ENCODE measurements around the gene DCUN1D2.
"Not testable (repeated sequence)": the region's sequence is repeated elsewhere in the genome, so short reads cannot be mapped to it uniquely, and the experiment has no call there.

The DCUN1D2 gene

DNA sequence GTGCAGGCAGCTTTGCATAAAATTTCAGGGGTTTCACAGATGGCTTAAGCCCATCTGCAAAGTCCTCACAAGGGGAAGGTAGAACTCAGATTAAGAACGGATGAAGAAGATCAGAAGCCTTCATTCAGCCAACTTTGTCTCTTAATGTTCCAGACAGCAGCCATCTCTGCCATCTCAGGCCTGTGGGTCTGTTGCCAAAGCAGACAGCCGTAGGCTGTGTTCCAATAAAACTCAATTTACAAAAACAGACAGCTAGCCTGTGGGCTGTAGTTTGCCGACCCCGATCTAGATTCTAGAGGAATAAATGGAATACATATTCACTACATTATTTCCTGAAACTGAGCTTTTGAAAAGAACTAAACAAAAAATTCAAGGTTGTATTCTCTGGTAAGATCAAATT is 3.8 kb downstream of the DCUN1D2 start:
- DNase-seq (ENCODE audit: low spot score in 2 of 2) (peak in 1 of 2 donors; percentile 12), ATAC-seq (no peak)
- no peak overlapping the region for H3K27ac Mint-ChIP-seq
- H3K9me3 Mint-ChIP-seq, result no peaks in the 10 kb centered on the region
- H3K4me3 Mint-ChIP-seq, result no peak overlapping the region
- H3K4me1 Mint-ChIP-seq, result peaks cover 50% of the 10 kb centered on the region
- H3K36me3 Mint-ChIP-seq, result peaks cover 10% of the 10 kb centered on the region

DNA sequence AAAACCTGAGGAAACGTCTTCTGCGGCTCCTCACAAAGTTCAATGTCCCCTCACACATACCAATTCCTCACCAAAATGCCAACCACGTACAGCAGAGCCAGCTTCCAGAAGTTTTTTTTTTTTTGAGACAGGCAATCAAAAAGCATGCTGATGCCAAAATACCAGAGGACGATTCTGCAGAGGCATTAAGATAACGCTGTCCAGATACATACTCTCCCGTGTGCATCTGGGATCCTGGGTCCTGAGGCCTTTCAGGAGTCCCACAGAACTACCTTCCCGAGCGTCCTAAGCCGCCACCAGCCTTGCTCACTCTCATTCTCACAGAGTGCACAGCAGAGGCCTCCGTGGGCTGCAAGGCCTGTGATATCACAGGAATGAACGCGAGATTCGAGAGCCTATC is 5.0 kb downstream of the DCUN1D2 start:
- Mint-ChIP-seq H3K4me1 (peaks cover 50% of the 10 kb centered on the region), H3K36me3 (peaks cover 7% of the 10 kb centered on the region), H3K9me3 (no peaks in the 10 kb centered on the region), H3K27ac (no peak overlapping the region), H3K4me3 (no peak overlapping the region)
- ATAC-seq (no peak), DNase-seq (ENCODE audit: low spot score in 2 of 2) (no peak)

DNA sequence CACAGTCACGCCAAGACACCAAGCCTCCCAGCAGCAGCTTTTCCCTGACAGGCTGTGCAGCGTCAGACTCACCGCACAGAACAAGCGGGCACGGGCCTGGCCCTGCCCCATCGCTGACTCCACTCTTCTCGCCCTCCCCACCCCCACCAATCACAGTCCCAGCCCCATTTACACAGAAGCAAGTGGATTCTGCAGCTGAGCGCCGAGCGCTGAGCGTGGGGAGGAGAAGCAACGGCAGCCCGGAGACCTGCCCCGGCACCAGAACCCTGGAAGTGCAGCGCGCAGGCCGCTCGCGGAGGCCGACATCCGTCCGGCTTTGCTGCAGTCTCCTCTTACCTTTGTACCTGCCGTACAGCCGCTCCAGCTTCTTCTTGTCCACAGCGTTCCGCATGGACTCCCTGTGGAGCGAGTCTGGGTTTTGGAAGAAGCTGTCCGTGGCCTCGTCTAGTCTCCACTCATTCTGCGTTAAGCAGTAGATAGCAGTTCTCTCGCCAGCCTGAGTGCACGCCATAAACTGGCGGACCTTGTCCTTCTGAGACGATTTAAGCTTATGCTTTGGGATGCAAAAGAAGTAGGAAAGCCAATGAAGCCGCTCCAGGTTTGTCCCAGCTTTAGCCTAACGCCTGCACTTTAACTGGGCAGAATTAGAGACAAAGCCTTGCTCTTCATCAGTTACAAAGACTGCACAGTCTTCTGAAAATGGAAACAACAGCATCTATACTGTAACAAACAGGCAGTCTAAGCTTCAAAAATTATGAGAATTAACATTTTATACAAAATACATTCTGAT is 6.8 kb downstream of the DCUN1D2 start:
- ATAC-seq, result no peak
- Mint-ChIP-seq H3K36me3 (peaks cover 17% of the 10 kb centered on the region), H3K9me3 (no peaks in the 10 kb centered on the region)

DNA sequence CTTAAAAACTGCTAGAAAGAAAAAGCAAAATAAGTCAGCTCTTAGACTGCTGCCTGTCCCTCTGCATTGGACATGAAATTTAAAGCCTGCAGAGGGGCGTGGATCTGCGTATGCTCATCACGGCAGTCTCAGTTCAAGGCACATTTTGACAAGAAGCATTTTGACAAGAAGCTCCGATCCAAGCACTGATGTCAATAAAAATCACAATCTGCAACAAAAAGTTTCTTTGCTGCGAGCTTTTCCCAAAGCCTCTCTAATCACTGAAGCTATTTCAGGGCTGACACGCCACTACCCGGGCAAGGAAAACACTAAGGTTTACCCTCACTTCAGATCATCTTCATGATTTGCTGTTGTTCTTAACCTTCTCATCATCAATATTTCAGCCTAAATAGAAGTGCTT is 7.4 kb downstream of the DCUN1D2 start:
- Mint-ChIP-seq H3K4me3 (no peak overlapping the region), H3K36me3 (peaks cover 24% of the 10 kb centered on the region), H3K4me1 (peaks cover 29% of the 10 kb centered on the region), H3K27ac (no peak overlapping the region), H3K9me3 (no peaks in the 10 kb centered on the region)
- DNase-seq (ENCODE audit: low spot score in 2 of 2) (no peak), ATAC-seq (no peak)

More for the DNA sequence above, 6.8 kb downstream of the DCUN1D2 start:
- H3K4me3 Mint-ChIP-seq, result no peak overlapping the region
- DNase-seq (ENCODE audit: low spot score in 2 of 2), result no peak
- peaks cover 35% of the 10 kb centered on the region for H3K4me1 Mint-ChIP-seq
- no peak overlapping the region for H3K27ac Mint-ChIP-seq

DNA sequence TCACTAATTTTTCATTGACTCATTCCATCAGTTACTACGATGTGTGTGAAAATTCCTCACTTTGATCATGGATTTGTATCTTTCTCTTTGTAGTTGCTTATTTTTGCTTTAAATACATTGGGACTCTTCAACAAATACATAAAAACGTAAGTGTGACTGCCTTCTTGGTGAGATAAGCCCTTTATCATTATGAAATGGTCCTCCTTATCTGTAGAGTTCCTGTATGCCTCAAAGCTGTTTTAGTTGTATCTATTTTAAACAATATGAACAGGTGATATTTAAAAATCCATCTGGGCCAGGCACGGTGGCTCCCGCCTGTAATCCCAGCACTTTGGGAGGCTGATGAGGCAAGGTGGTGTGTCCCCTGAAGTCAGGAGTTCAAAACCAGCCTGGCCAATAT is 11.3 kb downstream of the DCUN1D2 start:
- H3K36me3 Mint-ChIP-seq, result peaks cover 43% of the 10 kb centered on the region

DNA sequence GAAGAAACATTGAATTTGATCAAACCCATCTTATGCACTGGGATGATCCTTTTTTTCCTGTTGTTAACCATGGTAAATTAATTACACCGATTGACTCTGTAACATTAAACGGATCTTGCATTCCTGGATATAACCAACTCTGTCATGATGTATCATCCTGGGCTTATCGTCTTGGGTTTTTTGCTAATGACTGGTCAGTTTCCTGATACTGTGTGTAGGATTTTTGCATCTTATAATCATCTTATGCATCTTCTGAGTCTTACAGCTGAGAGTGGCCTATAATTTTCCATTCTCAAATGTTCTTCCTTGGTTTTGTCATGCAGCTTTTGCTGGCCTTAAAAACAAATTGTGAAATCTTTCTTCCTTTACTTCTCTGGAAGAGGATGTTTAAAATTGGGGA is 12.8 kb downstream of the DCUN1D2 start:
- ATAC-seq (no peak), DNase-seq (ENCODE audit: low spot score in 2 of 2) (no peak)
- Mint-ChIP-seq H3K27ac (no peak overlapping the region), H3K36me3 (peaks cover 57% of the 10 kb centered on the region), H3K9me3 (no peaks in the 10 kb centered on the region), H3K4me3 (no peak overlapping the region), H3K4me1 (peaks cover 4% of the 10 kb centered on the region)

More for the DNA sequence above, 11.3 kb downstream of the DCUN1D2 start:
- no peak for DNase-seq (ENCODE audit: low spot score in 2 of 2)
- H3K4me1 Mint-ChIP-seq, result peaks cover 11% of the 10 kb centered on the region
- no peak for ATAC-seq
- H3K27ac Mint-ChIP-seq, result no peak overlapping the region
- H3K9me3 Mint-ChIP-seq, result no peaks in the 10 kb centered on the region
- H3K4me3 Mint-ChIP-seq, result no peak overlapping the region

DNA sequence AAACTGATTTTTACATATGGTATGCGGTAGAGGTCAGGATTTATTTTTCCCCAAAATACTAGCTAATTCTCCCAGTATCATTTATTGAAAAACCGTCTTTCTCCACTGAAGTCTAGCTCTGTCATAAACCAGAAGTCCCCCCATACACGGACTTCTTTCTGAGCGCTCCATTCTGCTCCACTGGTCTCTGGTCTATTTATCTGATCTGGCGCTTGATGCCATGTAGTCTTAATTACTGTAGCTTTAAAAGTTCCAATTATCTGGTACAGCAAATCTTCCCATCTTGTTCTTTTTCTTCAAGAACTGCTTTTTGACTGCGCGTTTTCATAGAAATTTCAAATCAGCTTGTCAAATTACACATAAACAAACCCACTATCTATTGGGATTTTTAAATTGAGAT is 13.7 kb downstream of the DCUN1D2 start:
- Mint-ChIP-seq H3K9me3 (no peaks in the 10 kb centered on the region), H3K36me3 (peaks cover 65% of the 10 kb centered on the region)

DNA sequence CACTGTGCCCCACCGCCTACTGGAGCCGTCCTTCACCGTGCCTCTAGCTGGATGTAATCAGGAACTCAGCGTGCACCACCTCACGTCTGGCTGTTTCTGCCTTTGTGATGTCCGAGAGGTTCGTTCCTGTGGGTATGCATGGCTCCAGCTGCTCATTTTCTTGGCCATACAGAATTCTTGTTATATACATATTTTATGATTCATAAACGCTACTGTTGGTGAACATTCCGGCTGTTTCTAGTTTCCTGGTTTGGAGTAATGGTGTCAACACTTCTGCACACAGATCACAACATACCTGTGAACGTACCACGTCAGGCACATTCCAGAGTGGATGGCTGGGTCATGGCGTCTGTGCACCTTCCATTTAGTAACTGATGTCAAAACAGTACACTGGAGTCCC is 14.6 kb downstream of the DCUN1D2 start:
- Mint-ChIP-seq H3K9me3 (no peaks in the 10 kb centered on the region), H3K4me3 (no peak overlapping the region), H3K36me3 (peaks cover 71% of the 10 kb centered on the region), H3K27ac (no peak overlapping the region), H3K4me1 (peaks cover 11% of the 10 kb centered on the region)
- no peak for ATAC-seq
- DNase-seq (ENCODE audit: low spot score in 2 of 2), result no peak

More for the DNA sequence above, 13.7 kb downstream of the DCUN1D2 start:
- ATAC-seq (no peak), DNase-seq (ENCODE audit: low spot score in 2 of 2) (no peak)
- no peak overlapping the region for H3K4me3 Mint-ChIP-seq
- H3K4me1 Mint-ChIP-seq, result peaks cover 4% of the 10 kb centered on the region
- no peak overlapping the region for H3K27ac Mint-ChIP-seq

DNA sequence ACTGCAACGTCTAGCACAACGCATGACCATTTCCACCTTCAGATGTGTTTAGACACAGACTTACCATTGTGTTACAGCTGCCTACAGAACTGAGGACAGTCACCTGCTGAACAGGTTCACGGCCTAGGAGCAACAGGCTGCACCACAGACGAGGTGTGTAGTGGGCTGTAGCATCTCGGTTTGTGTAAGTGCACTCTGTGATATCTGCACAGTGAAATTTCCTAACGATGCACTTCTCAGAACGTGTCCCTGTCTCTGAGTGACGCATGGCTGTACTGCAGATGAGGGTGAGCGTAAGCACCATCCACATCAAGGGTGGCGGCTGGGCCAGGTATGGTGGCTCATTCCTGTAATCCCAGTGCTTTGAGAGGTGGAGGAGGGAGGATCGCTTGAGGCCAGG is 15.2 kb downstream of the DCUN1D2 start:
- Mint-ChIP-seq H3K27ac (no peak overlapping the region), H3K4me3 (no peak overlapping the region), H3K4me1 (peaks cover 11% of the 10 kb centered on the region), H3K9me3 (no peaks in the 10 kb centered on the region), H3K36me3 (peaks cover 69% of the 10 kb centered on the region)
- no peak for ATAC-seq
- DNase-seq (ENCODE audit: low spot score in 2 of 2), result no peak

DNA sequence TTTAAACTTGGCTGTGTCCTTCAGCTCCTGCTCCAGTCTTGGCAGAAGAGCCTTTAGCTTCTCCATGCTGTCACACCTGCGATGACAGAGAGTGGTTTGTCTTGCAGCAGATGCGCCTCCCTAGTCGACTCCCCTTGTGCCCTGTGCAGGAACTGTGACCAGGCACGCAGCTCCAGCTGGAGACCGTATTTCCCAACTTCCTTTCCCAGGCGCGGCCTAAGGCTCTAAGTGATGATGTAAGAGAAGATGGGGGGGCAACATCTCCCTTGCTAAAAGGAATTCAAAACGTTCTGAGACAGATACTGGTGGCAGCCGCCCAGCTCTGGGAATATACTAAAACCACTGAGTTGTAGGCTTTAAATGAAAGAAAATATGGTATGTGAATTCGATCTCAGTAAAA is 16.3 kb downstream of the DCUN1D2 start:
- Mint-ChIP-seq H3K9me3 (no peaks in the 10 kb centered on the region), H3K27ac (no peak overlapping the region), H3K4me3 (no peak overlapping the region), H3K4me1 (peaks cover 11% of the 10 kb centered on the region), H3K36me3 (peaks cover 64% of the 10 kb centered on the region)
- ATAC-seq (no peak), DNase-seq (ENCODE audit: low spot score in 2 of 2) (no peak)

DNA sequence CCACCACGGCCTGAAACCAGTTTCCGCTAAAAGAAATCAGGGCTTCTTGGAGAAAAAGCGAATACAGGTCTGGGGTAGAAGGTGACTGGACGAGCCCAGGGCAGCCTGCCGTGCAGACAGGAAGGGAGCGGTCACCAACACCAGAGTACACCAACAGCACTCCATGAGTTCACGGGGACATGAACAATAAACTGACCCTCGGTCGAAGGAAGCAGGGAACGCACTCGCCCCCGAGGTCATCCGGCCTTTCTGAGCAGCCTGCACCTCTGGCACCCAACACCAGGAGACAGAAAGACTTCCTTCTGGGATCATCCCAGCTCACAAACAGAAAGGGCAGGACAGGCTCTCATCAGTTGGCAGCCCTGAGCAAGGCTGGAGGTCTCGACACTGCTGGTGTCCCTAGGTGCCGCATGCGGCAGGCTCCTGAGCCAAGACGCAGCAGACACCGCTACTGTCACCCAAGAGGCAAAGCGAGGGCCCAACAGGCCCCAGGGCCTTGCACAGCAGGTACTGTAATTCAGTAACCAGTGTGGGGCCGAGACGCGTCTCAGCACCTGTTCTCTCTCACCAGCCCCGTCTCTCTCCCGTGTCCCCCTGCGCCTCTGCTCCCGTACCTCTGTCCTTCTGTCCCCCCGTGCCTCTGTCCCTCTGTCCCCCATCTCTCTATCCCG is 18.0 kb downstream of the DCUN1D2 start:
- peaks cover 55% of the 10 kb centered on the region for H3K36me3 Mint-ChIP-seq

DNA sequence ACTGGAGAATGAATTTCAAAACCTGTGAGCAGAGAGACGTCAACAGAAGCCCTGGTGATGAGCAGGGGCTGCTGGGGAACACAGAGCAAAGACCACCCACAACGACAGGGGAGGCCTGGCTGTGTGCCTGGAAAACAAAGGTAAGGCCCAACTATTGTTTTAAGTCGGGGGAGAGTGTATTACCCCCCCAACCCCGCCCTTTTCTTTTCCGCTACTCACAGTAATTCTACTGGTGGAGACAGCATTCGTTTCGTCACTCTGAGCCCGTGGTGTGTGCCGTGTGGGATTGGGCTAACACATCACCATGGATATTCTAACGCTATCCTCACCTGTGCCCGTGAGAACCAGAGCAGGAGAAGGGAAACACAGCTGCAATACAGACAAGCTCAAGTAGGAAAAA is 18.7 kb downstream of the DCUN1D2 start:
- peaks cover 11% of the 10 kb centered on the region for H3K4me1 Mint-ChIP-seq
- no peak overlapping the region for H3K27ac Mint-ChIP-seq
- peaks cover 60% of the 10 kb centered on the region for H3K36me3 Mint-ChIP-seq
- H3K4me3 Mint-ChIP-seq, result no peak overlapping the region
- DNase-seq (ENCODE audit: low spot score in 2 of 2), result no peak
- no peaks in the 10 kb centered on the region for H3K9me3 Mint-ChIP-seq
- ATAC-seq, result no peak

More for the DNA sequence above, 18.0 kb downstream of the DCUN1D2 start:
- peaks cover 11% of the 10 kb centered on the region for H3K4me1 Mint-ChIP-seq
- no peak for ATAC-seq
- H3K4me3 Mint-ChIP-seq, result no peak overlapping the region
- no peak for DNase-seq (ENCODE audit: low spot score in 2 of 2)
- H3K27ac Mint-ChIP-seq, result peak overlapping the region; percentile 70
- H3K9me3 Mint-ChIP-seq, result no peaks in the 10 kb centered on the region

DNA sequence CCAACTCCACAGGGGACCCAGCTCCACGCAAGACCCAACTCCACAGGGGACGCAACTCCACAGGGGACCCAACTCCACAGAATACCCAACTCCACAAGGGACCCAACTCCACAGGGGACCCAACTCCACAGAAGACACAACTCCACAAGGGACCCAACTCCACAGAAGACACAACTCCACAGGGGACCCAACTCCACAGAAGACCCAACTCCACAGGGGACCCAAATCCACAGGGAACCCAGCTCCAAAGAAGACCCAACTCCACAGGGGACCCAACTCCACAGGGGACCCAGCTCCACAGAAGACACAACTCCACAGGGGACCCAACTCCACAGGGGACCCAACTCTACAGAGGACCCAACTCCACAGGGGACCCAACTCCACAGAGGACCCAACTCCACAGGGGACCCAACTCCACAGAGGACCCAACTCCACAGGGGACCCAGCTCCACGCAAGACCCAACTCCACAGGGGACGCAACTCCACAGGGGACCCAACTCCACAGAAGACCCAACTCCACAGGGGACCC is 19.8 kb downstream of the DCUN1D2 start:
- peaks cover 56% of the 10 kb centered on the region for H3K36me3 Mint-ChIP-seq
- ATAC-seq; H3K4me3 Mint-ChIP-seq; DNase-seq (ENCODE audit: low spot score in 2 of 2); H3K27ac Mint-ChIP-seq; H3K9me3 Mint-ChIP-seq: not testable (repeated sequence)
- H3K4me1 Mint-ChIP-seq, result peaks cover 11% of the 10 kb centered on the region

DNA sequence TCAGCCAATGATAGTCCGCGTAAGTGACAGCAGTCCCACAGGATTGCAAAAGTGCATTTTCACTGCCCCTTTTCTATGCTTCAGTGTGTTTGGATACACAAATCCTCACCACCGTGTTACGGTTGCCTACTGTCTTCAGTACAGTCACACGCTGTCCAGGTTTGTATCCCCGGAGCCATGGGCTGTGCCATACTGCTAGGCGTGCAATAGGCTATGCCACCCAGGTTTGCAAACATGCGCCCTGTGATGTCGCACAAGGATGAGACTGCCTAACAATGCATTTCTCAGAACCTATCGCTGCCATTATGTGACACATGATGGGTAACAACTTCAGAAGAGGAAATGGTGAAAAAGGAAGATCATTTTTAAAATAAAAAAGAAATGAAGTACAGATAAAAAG is 20.4 kb downstream of the DCUN1D2 start:
- Mint-ChIP-seq H3K4me3 (no peak overlapping the region), H3K27ac (no peak overlapping the region), H3K9me3 (no peaks in the 10 kb centered on the region), H3K36me3 (peaks cover 53% of the 10 kb centered on the region), H3K4me1 (peaks cover 11% of the 10 kb centered on the region)
- ATAC-seq, result no peak
- DNase-seq (ENCODE audit: low spot score in 2 of 2), result no peak

DNA sequence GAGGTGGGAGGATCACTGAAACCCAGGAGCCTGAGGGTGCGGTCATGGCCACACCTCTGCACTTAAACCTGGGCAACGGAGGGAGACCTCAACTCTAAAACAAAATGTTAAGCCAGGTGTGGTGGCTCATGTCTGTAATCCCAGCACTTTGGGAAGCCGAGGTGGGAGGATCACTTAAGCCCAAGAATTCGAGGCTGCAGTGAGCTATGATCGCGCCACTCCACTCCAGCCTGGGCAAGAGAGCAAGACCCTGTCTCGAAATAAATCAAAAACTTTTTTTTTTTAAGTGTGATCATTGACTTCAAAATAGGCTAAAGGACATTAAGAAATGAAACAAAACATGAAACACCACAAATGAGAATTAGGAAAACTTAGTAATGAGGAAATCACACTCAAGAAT is 20.9 kb downstream of the DCUN1D2 start:
- no peak for DNase-seq (ENCODE audit: low spot score in 2 of 2)
- no peaks in the 10 kb centered on the region for H3K9me3 Mint-ChIP-seq
- peaks cover 11% of the 10 kb centered on the region for H3K4me1 Mint-ChIP-seq
- H3K36me3 Mint-ChIP-seq, result peaks cover 52% of the 10 kb centered on the region
- H3K27ac Mint-ChIP-seq, result no peak overlapping the region
- H3K4me3 Mint-ChIP-seq, result no peak overlapping the region
- ATAC-seq, result no peak
